ENCODE measurements around the gene DERA.

Gene DERA

DNA sequence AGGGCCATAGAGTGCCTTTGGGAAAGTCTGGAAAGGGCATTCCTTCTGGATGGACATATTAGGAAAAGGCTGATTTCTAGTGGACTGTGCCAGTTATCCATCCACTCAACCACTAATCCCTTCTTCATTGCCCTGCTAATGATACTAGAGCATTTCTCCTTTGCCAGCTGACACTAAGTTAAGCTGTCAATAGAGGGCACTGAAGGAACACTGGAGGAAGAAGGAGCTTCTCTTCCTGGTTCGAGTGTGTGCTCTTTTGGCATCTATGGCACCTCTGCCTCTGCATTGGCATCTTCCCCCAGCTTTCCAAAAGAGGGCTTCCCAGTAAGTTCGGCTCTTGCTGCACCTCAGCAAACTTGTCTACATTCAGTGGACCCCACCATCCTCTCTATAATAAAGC is 165.4 kb downstream of the DERA start:
- H3K36me3 ChIP-seq (ENCODE audit: control insufficient read depth in 1 of 2, insufficient read depth in 2 of 2, low read length in 2 of 2) = no peaks in the 10 kb centered on the region
- no peak overlapping the region for H3K4me3 ChIP-seq (ENCODE audit: low read depth in 1 of 2, low read length in 2 of 2)
- peaks cover 0 to 4% of the 10 kb centered on the region in 2 donors for H3K4me1 ChIP-seq (ENCODE audit: control insufficient read depth in 1 of 2, insufficient read depth in 2 of 2, low read length in 2 of 2)
- no peak overlapping the region for H3K9ac ChIP-seq (ENCODE audit: low read depth in 1 of 2, low read length in 2 of 2)
- no peaks in the 10 kb centered on the region for H3K27me3 ChIP-seq (ENCODE audit: control insufficient read depth in 1 of 2, insufficient read depth in 2 of 2, low read length in 2 of 2)
- H3K27ac ChIP-seq (ENCODE audit: low read depth, low read length) = no peak overlapping the region
- H3K9me3 ChIP-seq (ENCODE audit: control insufficient read depth in 1 of 2, low read length in 2 of 2) = no peaks in the 10 kb centered on the region

DNA sequence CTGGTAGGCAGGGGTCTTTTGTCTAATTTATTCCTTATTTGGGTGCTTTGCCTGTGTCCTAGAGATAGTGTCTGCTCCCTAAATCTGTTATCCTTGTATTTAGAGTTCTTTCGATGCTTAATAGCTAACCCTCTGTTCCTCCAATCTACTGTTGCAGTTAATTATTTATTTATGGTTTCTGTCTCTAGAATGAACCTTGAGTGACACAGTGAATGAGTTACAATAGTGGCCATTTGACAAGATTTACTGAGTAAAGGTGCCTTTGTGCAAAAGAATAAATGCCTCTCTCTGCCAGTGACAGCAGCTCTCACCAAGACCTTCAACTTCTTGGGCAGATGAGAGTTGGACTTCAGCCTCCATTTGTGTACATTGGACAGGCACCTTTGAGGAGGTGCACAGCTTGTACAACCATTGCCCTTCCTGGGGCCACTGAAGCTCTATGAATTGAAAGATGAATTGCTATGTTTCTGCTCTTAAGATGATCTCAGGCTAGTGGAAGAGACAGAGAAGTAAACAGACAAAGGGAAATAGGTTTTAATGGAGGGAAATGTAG is 165.9 kb downstream of the DERA start:
- H3K27me3 ChIP-seq (ENCODE audit: control insufficient read depth in 1 of 2, insufficient read depth in 2 of 2, low read length in 2 of 2) = no peaks in the 10 kb centered on the region
- H3K27ac ChIP-seq (ENCODE audit: low read depth, low read length) = no peak overlapping the region
- H3K9ac ChIP-seq (ENCODE audit: low read depth in 1 of 2, low read length in 2 of 2) = no peak overlapping the region
- H3K9me3 ChIP-seq (ENCODE audit: control insufficient read depth in 1 of 2, low read length in 2 of 2) = no peaks in the 10 kb centered on the region
- peaks cover 0 to 4% of the 10 kb centered on the region in 2 donors for H3K4me1 ChIP-seq (ENCODE audit: control insufficient read depth in 1 of 2, insufficient read depth in 2 of 2, low read length in 2 of 2)
- no peak overlapping the region for H3K4me3 ChIP-seq (ENCODE audit: low read depth in 1 of 2, low read length in 2 of 2)
- H3K36me3 ChIP-seq (ENCODE audit: control insufficient read depth in 1 of 2, insufficient read depth in 2 of 2, low read length in 2 of 2) = no peaks in the 10 kb centered on the region

DNA sequence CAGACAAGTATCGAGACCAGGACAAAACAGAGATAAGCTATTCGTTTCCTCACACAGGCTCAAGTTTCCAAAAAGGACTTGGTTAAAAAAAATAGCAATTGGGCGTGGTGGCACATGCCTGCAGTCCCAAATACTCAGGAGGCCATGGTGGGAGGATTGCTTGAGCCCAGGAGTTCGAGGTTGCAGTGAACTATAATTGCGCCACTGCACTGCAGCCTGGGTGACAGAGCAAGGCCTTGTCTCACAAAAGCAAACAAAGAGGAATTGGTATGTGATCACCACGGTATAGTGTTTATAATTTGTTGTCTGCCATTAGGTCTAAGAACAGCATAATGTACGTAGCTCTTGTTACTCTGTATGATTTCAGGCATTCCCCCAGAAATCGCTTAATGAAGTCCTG is 175.3 kb downstream of the DERA start:
- Histone ChIP-seq H3K9me3 (ENCODE audit: control insufficient read depth in 1 of 2, low read length in 2 of 2) (no peaks in the 10 kb centered on the region), H3K9ac (ENCODE audit: low read depth in 1 of 2, low read length in 2 of 2) (no peak overlapping the region), H3K36me3 (ENCODE audit: control insufficient read depth in 1 of 2, insufficient read depth in 2 of 2, low read length in 2 of 2) (no peaks in the 10 kb centered on the region), H3K27ac (ENCODE audit: low read depth, low read length) (no peak overlapping the region), H3K4me3 (ENCODE audit: low read depth in 1 of 2, low read length in 2 of 2) (no peak overlapping the region), H3K4me1 (ENCODE audit: control insufficient read depth in 1 of 2, insufficient read depth in 2 of 2, low read length in 2 of 2) (no peaks in the 10 kb centered on the region), H3K27me3 (ENCODE audit: control insufficient read depth in 1 of 2, insufficient read depth in 2 of 2, low read length in 2 of 2) (no peaks in the 10 kb centered on the region)

DNA sequence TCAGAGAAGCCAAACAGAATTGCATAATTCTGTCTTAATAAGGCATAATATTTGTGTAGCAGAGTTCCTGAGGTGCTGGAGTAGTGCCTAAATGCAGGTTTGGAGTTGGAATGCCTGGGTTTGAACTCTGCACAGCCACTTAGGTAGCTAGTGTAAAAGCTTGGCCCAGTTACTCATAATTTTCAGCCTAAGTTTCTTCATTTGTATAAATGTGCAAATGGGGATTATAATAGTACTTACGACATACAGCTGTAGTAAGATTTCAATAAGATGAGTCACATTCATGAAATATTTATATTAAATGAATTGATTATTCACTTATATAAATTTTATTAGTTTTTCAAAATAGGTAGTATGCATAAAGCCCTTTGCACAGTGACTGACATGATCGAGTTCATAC is 175.8 kb downstream of the DERA start:
- Histone ChIP-seq H3K4me3 (ENCODE audit: low read depth in 1 of 2, low read length in 2 of 2) (no peak overlapping the region), H3K4me1 (ENCODE audit: control insufficient read depth in 1 of 2, insufficient read depth in 2 of 2, low read length in 2 of 2) (no peaks in the 10 kb centered on the region), H3K27ac (ENCODE audit: low read depth, low read length) (no peak overlapping the region), H3K27me3 (ENCODE audit: control insufficient read depth in 1 of 2, insufficient read depth in 2 of 2, low read length in 2 of 2) (no peaks in the 10 kb centered on the region), H3K36me3 (ENCODE audit: control insufficient read depth in 1 of 2, insufficient read depth in 2 of 2, low read length in 2 of 2) (no peaks in the 10 kb centered on the region), H3K9me3 (ENCODE audit: control insufficient read depth in 1 of 2, low read length in 2 of 2) (no peaks in the 10 kb centered on the region), H3K9ac (ENCODE audit: low read depth in 1 of 2, low read length in 2 of 2) (no peak overlapping the region)

Data from duodenal mucosa (tissue), 2 donors.